Measurements from ENCODE around the gene FRMD4A.
"Not testable (repeated sequence)": the region's sequence is repeated elsewhere in the genome, so short reads cannot be mapped to it uniquely, and the experiment has no call there.

FRMD4A gene

DNA sequence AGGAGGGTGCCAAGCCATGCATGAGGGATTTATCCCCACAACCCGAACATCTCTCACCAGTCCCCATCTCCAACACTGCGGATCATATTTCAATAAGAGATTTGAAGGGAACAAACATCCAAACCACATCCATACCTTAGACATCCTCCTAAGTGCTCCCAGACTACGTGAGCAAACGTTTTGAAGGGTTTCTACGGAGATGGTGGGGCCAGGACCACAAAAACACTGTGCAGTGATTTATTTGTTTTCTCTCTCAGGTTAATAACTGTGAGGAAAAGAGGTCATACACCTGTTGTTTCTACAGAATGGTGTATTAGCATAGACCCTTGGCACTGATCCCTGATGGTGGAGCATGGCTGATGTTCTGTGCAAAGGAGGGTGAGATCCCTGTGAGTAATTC, 277.8 kb downstream of the FRMD4A start:
- no peak for DNase-seq (ENCODE audit: low read depth)
- no peak for TF ChIP-seq POLR2A (IDR thresholded peaks at IDR 0.05; ENCODE audit: extremely low read depth, insufficient read length)
- no peak for TF ChIP-seq CTCF (IDR thresholded peaks at IDR 0.05; ENCODE audit: low read depth, low read length)
- TF ChIP-seq MYC (IDR thresholded peaks at IDR 0.05; ENCODE audit: low read depth, low read length) = no peak
- TF ChIP-seq MAX (IDR thresholded peaks at IDR 0.05; ENCODE audit: low read depth, low read length) = no peak
- H3K4me3 ChIP-seq (ENCODE audit: low read depth, low read length) = no peak overlapping the region

DNA sequence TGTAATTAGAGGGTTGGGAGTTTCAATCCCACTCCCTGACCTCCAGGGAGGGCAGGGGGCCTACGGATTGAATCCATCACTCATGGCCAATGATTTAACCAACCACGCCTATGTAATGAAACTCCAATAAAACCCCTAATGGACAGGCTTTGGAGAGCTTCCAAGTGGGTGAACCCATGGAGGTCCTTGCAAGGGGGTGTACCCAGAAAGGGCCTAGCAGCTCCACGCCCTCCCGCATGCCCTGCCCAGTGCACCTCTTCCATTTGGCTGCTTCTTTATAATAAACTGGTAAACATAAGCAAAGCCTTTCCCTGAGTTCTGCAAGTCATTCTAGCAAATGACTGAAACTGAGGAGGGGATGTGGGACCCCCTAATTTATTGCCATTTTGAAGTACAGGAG, 280.1 kb downstream of the FRMD4A start:
- TF ChIP-seq MAX (IDR thresholded peaks at IDR 0.05; ENCODE audit: low read depth, low read length) (no peak), CTCF (IDR thresholded peaks at IDR 0.05; ENCODE audit: low read depth, low read length) (no peak), MYC (IDR thresholded peaks at IDR 0.05; ENCODE audit: low read depth, low read length) (no peak), POLR2A (IDR thresholded peaks at IDR 0.05; ENCODE audit: extremely low read depth, insufficient read length) (no peak)
- DNase-seq (ENCODE audit: low read depth) = no peak

DNA sequence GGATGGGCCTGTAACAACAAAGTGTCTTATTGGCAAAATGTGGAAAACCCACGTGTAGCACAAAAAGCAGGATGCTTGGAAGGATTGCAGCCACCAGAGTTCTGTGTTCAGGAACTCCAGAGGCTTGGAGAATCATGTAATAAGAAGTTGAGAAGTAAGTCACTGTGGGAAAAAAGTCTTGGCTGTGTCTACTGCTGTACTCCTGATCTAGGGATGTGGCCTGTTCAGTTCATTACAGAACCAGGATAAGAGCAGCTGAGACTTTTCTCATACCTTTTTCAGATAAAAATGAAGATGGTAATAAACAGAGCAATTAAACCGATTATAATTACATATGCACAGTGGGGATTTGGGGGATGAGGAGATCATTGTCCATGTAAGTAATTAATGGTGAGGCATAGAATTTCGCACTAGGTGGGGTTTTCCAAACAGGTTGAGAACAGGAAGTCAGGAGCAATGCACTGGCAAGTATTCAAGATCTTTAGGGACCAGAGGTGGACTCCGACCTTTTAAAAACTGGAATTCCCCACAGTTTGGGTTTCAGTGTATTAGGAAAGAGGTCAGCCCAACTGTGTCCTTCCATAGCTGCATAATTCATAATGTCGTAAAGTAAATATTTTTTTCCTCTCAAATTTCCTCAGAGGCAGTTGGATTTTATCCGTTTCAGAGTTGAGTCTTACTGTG, 281.7 kb downstream of the FRMD4A start:
- no peak for DNase-seq (ENCODE audit: low read depth)
- TF ChIP-seq CTCF (IDR thresholded peaks at IDR 0.05; ENCODE audit: low read depth, low read length) = no peak
- TF ChIP-seq MYC (IDR thresholded peaks at IDR 0.05; ENCODE audit: low read depth, low read length) = no peak
- no peak for TF ChIP-seq MAX (IDR thresholded peaks at IDR 0.05; ENCODE audit: low read depth, low read length)
- H3K4me3 ChIP-seq (ENCODE audit: low read depth, low read length) = no peak overlapping the region

More for the DNA sequence above, 280.1 kb downstream of the FRMD4A start:
- H3K4me3 ChIP-seq (ENCODE audit: low read depth, low read length) = no peak overlapping the region

DNA sequence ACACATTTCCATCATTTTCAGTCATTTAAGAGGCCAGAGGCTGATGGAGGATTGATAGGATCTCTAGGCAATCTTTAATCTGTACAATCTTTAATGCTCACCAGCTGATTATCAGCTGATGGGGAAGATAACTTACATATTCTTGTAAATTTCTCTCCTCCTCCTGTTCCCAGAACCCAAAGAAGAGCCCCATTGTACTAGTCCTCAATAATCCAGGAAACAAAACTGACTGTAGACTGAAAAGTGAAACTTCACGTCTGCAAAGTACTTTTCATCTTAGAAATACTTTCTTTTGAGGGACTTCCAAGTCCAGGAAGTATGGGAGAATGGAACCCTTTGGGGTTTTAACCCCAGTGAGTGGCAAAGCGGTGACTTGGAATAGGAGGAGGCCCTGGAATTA, 283.3 kb downstream of the FRMD4A start:
- DNase-seq (ENCODE audit: low read depth) = no peak
- TF ChIP-seq MAX (IDR thresholded peaks at IDR 0.05; ENCODE audit: low read depth, low read length) = no peak
- no peak for TF ChIP-seq MYC (IDR thresholded peaks at IDR 0.05; ENCODE audit: low read depth, low read length)
- no peak for TF ChIP-seq POLR2A (IDR thresholded peaks at IDR 0.05; ENCODE audit: extremely low read depth, insufficient read length)
- no peak for TF ChIP-seq CTCF (IDR thresholded peaks at IDR 0.05; ENCODE audit: low read depth, low read length)
- no peak overlapping the region for H3K4me3 ChIP-seq (ENCODE audit: low read depth, low read length)

- not testable (repeated sequence) for H3K4me3 ChIP-seq (ENCODE audit: low read depth, low read length); DNase-seq (ENCODE audit: low read depth)
These were observed 288.7 kb downstream of the FRMD4A start for GRCh38 chr10:14042051-14042450.

DNA sequence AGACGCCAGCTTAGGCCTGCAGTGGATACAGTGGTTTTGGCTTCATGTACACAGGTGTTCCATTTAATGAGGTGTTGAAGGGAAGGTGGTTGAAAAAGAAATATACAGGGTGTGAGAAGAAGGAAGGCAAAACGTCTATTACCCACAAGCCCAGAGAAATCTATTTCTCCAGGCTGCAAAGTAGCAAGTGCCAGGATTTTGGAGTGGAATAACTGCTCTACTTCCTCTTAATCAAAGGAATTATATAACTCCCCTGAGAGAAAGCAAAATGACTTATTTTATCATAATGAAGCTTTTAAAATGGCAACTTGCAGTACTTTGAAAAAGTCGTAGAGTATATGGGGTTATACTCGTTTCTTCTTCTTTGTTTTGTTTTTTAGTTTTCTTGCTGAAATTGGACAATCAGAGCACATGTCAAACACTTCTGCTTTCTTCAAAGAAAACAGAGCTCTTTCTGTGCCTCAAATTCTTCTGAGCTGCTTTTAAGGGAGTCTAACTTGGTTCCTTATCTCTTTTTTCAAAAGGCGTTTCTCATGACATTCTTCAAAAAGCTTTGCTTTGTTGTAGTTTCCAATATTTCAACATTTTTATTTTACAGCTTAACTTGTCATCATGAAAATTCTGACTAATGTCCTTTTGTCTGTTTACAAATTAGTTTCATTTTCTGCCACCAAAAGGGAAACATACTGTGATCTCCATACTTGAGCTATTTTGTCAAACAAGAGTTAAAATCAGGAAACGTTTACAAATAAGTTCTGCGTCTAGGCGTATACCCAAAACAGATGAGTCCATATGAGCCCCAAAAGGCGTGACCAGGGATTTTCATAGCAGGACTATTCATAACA, 289.7 kb downstream of the FRMD4A start:
- H3K4me3 ChIP-seq (ENCODE audit: low read depth, low read length) = no peak overlapping the region
- DNase-seq (ENCODE audit: low read depth) = no peak
- TF ChIP-seq MYC (IDR thresholded peaks at IDR 0.05; ENCODE audit: low read depth, low read length) (no peak), CTCF (IDR thresholded peaks at IDR 0.05; ENCODE audit: low read depth, low read length) (no peak), MAX (IDR thresholded peaks at IDR 0.05; ENCODE audit: low read depth, low read length) (no peak), POLR2A (IDR thresholded peaks at IDR 0.05; ENCODE audit: extremely low read depth, insufficient read length) (no peak)

Measured in NB4 (cell line).